Activated naive CD4-positive, alpha-beta T cell treated with anti-CD3 and anti-CD28 coated beads for 36 hours (primary cell): ENCODE measurements around the gene SAP30BP. TPM values are rescaled to one million over a fixed set of nuclear protein-coding genes. Genes with fewer than 3 reads are reported as not detected.

Experiments
- CTCF ChIA-PET: fragments of 350-600 bp; sonication (Branson Sonifier 250); formaldehyde crosslinking; loops from one replicate; lab custom pipeline; 2021; ENCODE audit warnings: antibody characterized with exemption; lab: Charles Lee
- DNase-seq: peaks from one replicate; pipeline ENCODE4 v3.0.0-alpha.2; 2020
- H3K27ac Mint-ChIP-seq: one replicate; pipeline ENCODE4 v1.8.0; 2021; ENCODE audit warnings: mild to moderate bottlenecking, mixed read lengths
- H3K27me3 Mint-ChIP-seq: one replicate; pipeline ENCODE4 v1.8.0; 2021; ENCODE audit warnings: low read depth, mixed read lengths
- H3K36me3 Mint-ChIP-seq: one replicate; pipeline ENCODE4 v1.8.0; 2021; ENCODE audit warnings: low read depth, mixed read lengths
- H3K4me1 Mint-ChIP-seq: one replicate; pipeline ENCODE4 v1.8.0; 2021; ENCODE audit warnings: low read depth, mixed read lengths
- H3K4me3 Mint-ChIP-seq: one replicate; pipeline ENCODE4 v1.8.0; 2021; ENCODE audit warnings: mild to moderate bottlenecking, moderate library complexity, mixed read lengths
- H3K9me3 Mint-ChIP-seq: one replicate; pipeline ENCODE4 v1.8.0; 2021; ENCODE audit warnings: mixed read lengths
- intact Hi-C: fragments of 100-400 bp; cut with micrococcal nuclease; formaldehyde crosslinking; loops from one replicate; pipeline ENCODE4 v1.15.1; 2023
- total RNA-seq, 2 experiments: library from RNA; stranded (reverse); gene quantifications; one replicate each; pipeline ENCODE4 v1.2.3, GENCODE V29; 2021

Gene SAP30BP
- total RNA-seq, 2 experiments from 2014 or later: 68.3 TPM

- no peaks in the 10 kb centered on the region for H3K36me3 Mint-ChIP-seq
- no peaks in the 10 kb centered on the region for H3K9me3 Mint-ChIP-seq
- H3K4me1 Mint-ChIP-seq: peaks cover 4% of the 10 kb centered on the region
- no peak overlapping the region for H3K4me3 Mint-ChIP-seq
- CTCF ChIA-PET: interaction anchor here (1.2 to 1.4 kb wide), 2 partner anchors 9 to 105 kb away, joined by 4 to 7 read pairs; partner anchors contain the start of gene SMIM5
- intact Hi-C loops: no loop called here
- no peak for DNase-seq
- H3K27ac Mint-ChIP-seq: no peak overlapping the region
- no peaks in the 10 kb centered on the region for H3K27me3 Mint-ChIP-seq
Measured at GRCh38 chr17:75642182-75642783, 24.9 kb upstream of the SAP30BP start.

DNA sequence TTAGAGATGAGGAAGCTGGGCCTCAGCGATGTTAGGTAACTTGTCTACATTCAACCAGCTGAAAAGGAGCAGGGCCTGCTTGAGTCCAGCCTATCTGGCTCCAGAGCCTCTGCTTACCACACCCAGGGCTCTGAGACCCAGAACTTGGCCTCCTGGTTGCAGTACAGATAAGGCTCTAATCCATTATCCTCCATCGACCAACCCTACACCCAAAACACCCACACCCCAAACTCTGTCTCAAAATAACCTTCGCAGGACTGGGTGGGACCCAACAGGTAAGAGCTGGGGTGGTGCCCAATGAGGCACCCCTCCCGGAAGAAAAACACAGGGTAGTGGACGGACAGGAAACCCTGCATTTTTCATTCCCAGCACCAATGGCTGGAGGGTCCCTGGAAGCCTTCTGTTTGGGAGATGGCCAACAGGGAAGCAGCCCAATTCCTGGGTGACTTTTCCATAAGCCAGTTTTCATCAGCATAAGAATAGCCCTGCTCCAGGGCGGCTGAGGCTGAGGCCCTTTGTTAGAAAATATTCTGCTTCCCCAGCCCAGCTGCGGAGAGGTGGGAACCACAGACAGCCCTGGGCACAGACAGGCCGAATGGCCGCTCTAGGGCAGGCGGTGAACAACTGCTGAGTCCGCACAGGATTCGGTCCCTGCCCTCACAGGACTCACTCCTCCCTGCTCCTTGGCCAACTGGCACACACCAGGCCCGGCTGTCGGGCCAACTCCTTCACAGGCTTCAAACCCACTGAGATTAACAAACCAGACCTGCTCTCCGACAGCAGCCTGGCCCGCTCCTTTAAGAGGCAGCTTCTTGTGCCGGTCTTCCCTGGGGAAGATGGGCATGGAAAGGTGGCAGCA, 24.1 kb upstream of the SAP30BP start:
- intact Hi-C loops: no loop called here
- Mint-ChIP-seq H3K4me1 (peaks cover 4% of the 10 kb centered on the region), H3K4me3 (no peak overlapping the region), H3K9me3 (no peaks in the 10 kb centered on the region), H3K36me3 (no peaks in the 10 kb centered on the region), H3K27ac (no peak overlapping the region), H3K27me3 (no peaks in the 10 kb centered on the region)
- CTCF ChIA-PET: interaction anchor here (3.9 kb wide), 1 partner anchor 11 kb away, joined by 10 read pairs; no protein-coding TSS in a partner anchor
- no peak for DNase-seq

DNA sequence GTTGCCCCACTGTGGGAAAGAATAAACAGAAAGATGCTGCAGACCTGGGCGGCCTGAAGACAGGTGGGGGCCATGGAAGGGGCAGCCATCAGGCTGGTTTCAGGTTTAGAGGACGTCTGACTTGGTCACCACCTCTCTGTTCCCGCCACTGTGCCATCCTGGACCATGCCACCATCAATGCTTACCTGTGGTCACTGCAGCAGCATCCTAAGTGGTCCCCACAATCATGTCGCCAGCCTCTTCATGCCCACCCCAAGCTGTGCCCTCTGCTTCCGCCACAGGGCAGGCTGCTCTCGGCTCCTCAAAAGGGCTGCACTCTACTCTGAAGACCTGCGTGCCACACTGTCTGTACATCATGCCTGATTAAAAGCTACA, 23.5 kb upstream of the SAP30BP start:
- DNase-seq: no peak
- H3K36me3 Mint-ChIP-seq: no peaks in the 10 kb centered on the region
- H3K9me3 Mint-ChIP-seq: no peaks in the 10 kb centered on the region
- no peak overlapping the region for H3K27ac Mint-ChIP-seq
- intact Hi-C loops: no loop called here
- peaks cover 4% of the 10 kb centered on the region for H3K4me1 Mint-ChIP-seq
- H3K27me3 Mint-ChIP-seq: no peaks in the 10 kb centered on the region
- CTCF ChIA-PET: interaction anchor here (0.6 to 3.9 kb wide), 4 partner anchors 10 to 104 kb away, joined by 3 to 10 read pairs (median 6); partner anchors contain the start of gene SMIM5
- H3K4me3 Mint-ChIP-seq: no peak overlapping the region

- no peaks in the 10 kb centered on the region for H3K27me3 Mint-ChIP-seq
- peaks cover 9% of the 10 kb centered on the region for H3K36me3 Mint-ChIP-seq
- CTCF ChIA-PET: interaction anchor here (0.7 to 3.9 kb wide), 4 partner anchors 12 to 108 kb away, joined by 3 to 10 read pairs (median 6); partner anchors contain the start of gene SMIM5
- H3K4me1 Mint-ChIP-seq: peaks cover 4% of the 10 kb centered on the region
- no peaks in the 10 kb centered on the region for H3K9me3 Mint-ChIP-seq
- intact Hi-C loops: no loop called here
- H3K4me3 Mint-ChIP-seq: no peak overlapping the region
- no peak for DNase-seq
- H3K27ac Mint-ChIP-seq: peak overlapping the region; percentile 46
Measured at GRCh38 chr17:75645501-75645888, 21.6 kb upstream of the SAP30BP start.

DNA sequence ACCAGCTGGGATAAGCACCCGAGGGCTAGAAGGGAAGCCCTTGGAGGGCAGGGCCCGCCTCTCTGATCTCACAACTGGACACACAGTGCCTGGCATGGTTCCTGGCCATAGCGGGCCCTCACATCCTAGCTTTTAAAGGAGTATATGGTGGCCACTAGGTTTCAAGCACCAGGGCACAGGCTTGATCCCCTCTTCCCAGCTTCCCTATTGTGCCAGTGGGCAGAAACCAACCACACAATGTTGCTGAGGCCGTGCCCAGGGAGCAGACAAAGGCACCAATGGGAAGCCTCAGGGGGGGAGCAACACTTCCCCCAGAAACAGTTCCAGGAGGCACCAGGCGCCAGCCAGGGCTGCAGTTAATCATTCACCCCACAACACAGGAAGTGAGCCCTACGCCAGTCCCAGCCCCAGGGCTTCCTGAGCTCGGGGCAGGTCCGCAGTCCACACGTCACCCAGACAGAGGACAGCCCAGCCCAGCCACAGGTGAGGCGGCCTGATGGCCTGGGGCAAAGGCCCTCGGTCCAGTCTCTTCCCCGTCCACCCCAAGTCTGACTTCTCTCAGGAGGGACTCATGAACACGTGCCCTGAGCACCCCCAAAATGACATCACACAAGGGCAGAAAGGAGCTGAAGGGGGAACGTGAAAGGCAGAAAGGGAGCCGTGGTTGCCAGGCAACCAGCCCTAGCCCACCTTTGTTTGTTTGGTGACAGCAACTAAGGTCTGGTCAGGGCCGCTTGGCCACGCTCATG, 21.1 kb upstream of the SAP30BP start:
- Mint-ChIP-seq H3K27ac (no peak overlapping the region), H3K27me3 (no peaks in the 10 kb centered on the region), H3K9me3 (no peaks in the 10 kb centered on the region), H3K4me1 (peaks cover 4% of the 10 kb centered on the region), H3K36me3 (peaks cover 13% of the 10 kb centered on the region), H3K4me3 (no peak overlapping the region)
- CTCF ChIA-PET: interaction anchor here (0.6 to 3.9 kb wide), 7 partner anchors 12 to 473 kb away, joined by 3 to 10 read pairs (median 3); partner anchors contain the start of gene SMIM5
- intact Hi-C loops: no loop called here
- no peak for DNase-seq

DNA sequence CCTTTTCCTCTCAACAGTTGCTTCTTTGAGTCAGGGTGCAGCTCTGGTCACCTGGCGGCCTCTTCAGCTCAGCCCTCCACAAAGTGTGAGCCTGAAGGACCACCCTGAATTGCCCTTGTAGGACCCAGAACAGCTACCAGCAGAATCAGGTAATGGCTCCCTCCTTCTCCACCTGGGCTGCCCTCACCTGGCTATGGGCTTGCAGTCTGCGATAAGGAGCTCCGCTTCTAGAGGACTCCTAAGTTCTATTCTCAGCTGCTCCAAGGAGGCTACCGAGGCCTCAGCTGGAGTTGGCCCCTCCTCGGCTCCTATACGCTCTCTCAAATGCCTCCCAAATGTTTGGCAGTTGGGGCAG, 20.5 kb upstream of the SAP30BP start:
- no peaks in the 10 kb centered on the region for H3K27me3 Mint-ChIP-seq
- H3K27ac Mint-ChIP-seq: no peak overlapping the region
- intact Hi-C loops: no loop called here
- H3K4me1 Mint-ChIP-seq: peaks cover 4% of the 10 kb centered on the region
- no peak overlapping the region for H3K4me3 Mint-ChIP-seq
- no peaks in the 10 kb centered on the region for H3K9me3 Mint-ChIP-seq
- CTCF ChIA-PET: interaction anchor here (0.6 to 3.9 kb wide), 5 partner anchors 14 to 473 kb away, joined by 3 to 10 read pairs (median 3); no protein-coding TSS in a partner anchor
- peaks cover 14% of the 10 kb centered on the region for H3K36me3 Mint-ChIP-seq
- no peak for DNase-seq

GRCh38 chr17:75647061-75647460, 20.1 kb upstream of the SAP30BP start:
- H3K9me3 Mint-ChIP-seq: no peaks in the 10 kb centered on the region
- H3K27ac Mint-ChIP-seq: no peak overlapping the region
- peaks cover 4% of the 10 kb centered on the region for H3K4me1 Mint-ChIP-seq
- H3K4me3 Mint-ChIP-seq: no peak overlapping the region
- CTCF ChIA-PET: interaction anchor here (0.9 to 3.9 kb wide), 2 partner anchors 15 to 101 kb away, joined by 4 to 10 read pairs; no protein-coding TSS in a partner anchor
- peaks cover 14% of the 10 kb centered on the region for H3K36me3 Mint-ChIP-seq
- intact Hi-C loops: no loop called here
- H3K27me3 Mint-ChIP-seq: no peaks in the 10 kb centered on the region
- no peak for DNase-seq

GRCh38 chr17:75647921-75648320, 19.2 kb upstream of the SAP30BP start:
- no peak for DNase-seq
- Mint-ChIP-seq H3K27me3 (no peaks in the 10 kb centered on the region), H3K4me1 (peaks cover 4% of the 10 kb centered on the region), H3K4me3 (no peak overlapping the region), H3K36me3 (peaks cover 16% of the 10 kb centered on the region), H3K9me3 (no peaks in the 10 kb centered on the region), H3K27ac (no peak overlapping the region)
- CTCF ChIA-PET: interaction anchor here (1.0 kb wide), 1 partner anchor 101 kb away, joined by 4 read pairs; no protein-coding TSS in a partner anchor
- intact Hi-C loops: no loop called here

- H3K4me3 Mint-ChIP-seq: no peak overlapping the region
- intact Hi-C loops: no loop called here
Measured at GRCh38 chr17:75649687-75650086, 17.5 kb upstream of the SAP30BP start.

DNA sequence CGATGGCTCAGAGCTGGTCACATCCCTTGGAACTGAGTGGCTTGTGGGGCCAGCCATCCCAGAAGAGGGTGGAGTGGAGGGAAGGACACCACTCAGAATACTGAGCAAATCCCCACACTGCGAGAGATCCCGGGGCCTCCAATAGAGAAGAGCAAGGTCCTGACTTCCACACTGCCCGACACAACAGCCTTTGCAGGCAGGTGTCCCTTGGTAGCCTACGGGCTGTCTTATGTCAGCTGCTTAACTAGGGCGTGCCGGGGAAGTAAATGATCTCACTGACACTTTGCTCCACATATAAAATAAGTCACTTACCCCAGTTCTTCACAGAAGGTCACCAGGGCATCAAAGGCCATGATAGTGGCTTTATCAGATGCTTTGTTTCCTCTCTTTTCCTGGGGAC, 16.3 kb upstream of the SAP30BP start:
- Mint-ChIP-seq H3K9me3 (no peaks in the 10 kb centered on the region), H3K4me3 (no peak overlapping the region), H3K36me3 (peaks cover 18% of the 10 kb centered on the region), H3K27ac (no peak overlapping the region), H3K27me3 (no peaks in the 10 kb centered on the region), H3K4me1 (peaks cover 4% of the 10 kb centered on the region)
- intact Hi-C loops: no loop called here
- no peak for DNase-seq
- CTCF ChIA-PET: interaction anchor here (5.6 kb wide), 1 partner anchor 18 kb away, joined by 38 read pairs; the partner anchor contains the start of gene SMIM5

More at GRCh38 chr17:75649687-75650086, 17.5 kb upstream of the SAP30BP start:
- Mint-ChIP-seq H3K36me3 (peaks cover 18% of the 10 kb centered on the region), H3K27me3 (no peaks in the 10 kb centered on the region), H3K9me3 (no peaks in the 10 kb centered on the region), H3K4me1 (peaks cover 4% of the 10 kb centered on the region), H3K27ac (no peak overlapping the region)
- CTCF ChIA-PET: interaction anchor here (0.9 to 5.6 kb wide), 2 partner anchors 12 to 16 kb away, joined by 3 to 38 read pairs; partner anchors contain the start of gene SMIM5
- DNase-seq: no peak

- Mint-ChIP-seq H3K4me3 (no peak overlapping the region), H3K27me3 (no peaks in the 10 kb centered on the region), H3K36me3 (peaks cover 22% of the 10 kb centered on the region), H3K27ac (no peak overlapping the region), H3K9me3 (no peaks in the 10 kb centered on the region), H3K4me1 (no peaks in the 10 kb centered on the region)
- CTCF ChIA-PET: interaction anchor here (0.5 to 5.6 kb wide), 7 partner anchors 11 to 567 kb away, joined by 3 to 38 read pairs (median 3); partner anchors contain the start of gene SMIM5
- DNase-seq: no peak
- intact Hi-C loops: no loop called here
Measured at GRCh38 chr17:75652341-75652740, 14.8 kb upstream of the SAP30BP start.
